AG04449 (cell line): ENCODE results near the gene JADE2.

Experiments used
- CTCF ChIA-PET: fragments of 350-600 bp; formaldehyde crosslinking; extraction: SDS; loops from one replicate; lab custom pipeline; 2021; ENCODE audit warnings: antibody characterized with exemption; lab: Yijun Ruan, JAX
- POLR2A ChIA-PET: fragments of 400-600, 350-600 bp; formaldehyde crosslinking; extraction: SDS; loops from one replicate; lab custom pipeline; 2020; ENCODE audit warnings: antibody characterized with exemption, inconsistent platforms; lab: Yijun Ruan, JAX
- DNase-seq: peaks from one replicate; pipeline ENCODE4 v3.0.0-alpha.2; 2010; ENCODE audit warnings: low read depth, low spot score
- H3K4me3 ChIP-seq: 2 replicates; pipeline ENCODE4 v1.5.1; 2011; ENCODE audit warnings: low read depth, mild to moderate bottlenecking, control low read depth, low read length
- CTCF ChIP-seq: IDR thresholded peaks from one replicate; pipeline ENCODE4 v1.5.1; 2011; ENCODE audit warnings: mild to moderate bottlenecking, moderate library complexity, low read length, control low read depth, inconsistent platforms; ENCODE audit not compliant: insufficient read depth; ENCODE audit errors: missing control alignments

Gene JADE2

GRCh38 chr5:134577022-134577795, 51.7 kb downstream of the JADE2 start:
- DNase-seq: no peak
- CTCF ChIA-PET: interaction anchor here (0.7 to 17.9 kb wide), 32 partner anchors 9 to 400 kb away, joined by 3 to 445 read pairs (median 5); partner anchors contain the start of genes CDKN2AIPNL and SKP1
- H3K4me3 ChIP-seq: no peak overlapping the region
- POLR2A ChIA-PET: no interaction called here
- TF ChIP-seq CTCF: no peak

GRCh38 chr5:134577796-134578577, 52.5 kb downstream of the JADE2 start:
- POLR2A ChIA-PET: no interaction called here
- CTCF ChIA-PET: interaction anchor here (0.6 to 17.9 kb wide), 57 partner anchors 9 to 401 kb away, joined by 3 to 445 read pairs (median 4); partner anchors contain the start of genes CDKN2AIPNL and SKP1

GRCh38 chr5:134578578-134579283, 53.3 kb downstream of the JADE2 start:
- no peak for DNase-seq
- POLR2A ChIA-PET: no interaction called here
- TF ChIP-seq CTCF: no peak
- H3K4me3 ChIP-seq: no peak overlapping the region
- CTCF ChIA-PET: interaction anchor here (0.6 to 17.9 kb wide), 52 partner anchors 10 to 402 kb away, joined by 3 to 445 read pairs (median 4); partner anchors contain the start of genes CDKN2AIPNL, SKP1 and UBE2B

More at GRCh38 chr5:134577796-134578577, 52.5 kb downstream of the JADE2 start:
- peak; percentile 89 for TF ChIP-seq CTCF
- H3K4me3 ChIP-seq: no peak overlapping the region
- DNase-seq: no peak

- ChIA-PET POLR2A (no interaction called here), CTCF (interaction anchor here (1.5 to 17.9 kb wide), 8 partner anchors 11 to 274 kb away, joined by 4 to 445 read pairs (median 10); partner anchors contain the start of genes CDKN2AIPNL and UBE2B)
- no peak for TF ChIP-seq CTCF
- no peak overlapping the region for H3K4me3 ChIP-seq
- no peak for DNase-seq
Measured at GRCh38 chr5:134579284-134579771, 53.9 kb downstream of the JADE2 start.

GRCh38 chr5:134580001-134580460, 54.6 kb downstream of the JADE2 start:
- H3K4me3 ChIP-seq: no peak overlapping the region
- ChIA-PET POLR2A (no interaction called here), CTCF (interaction anchor here (1.3 to 17.9 kb wide), 7 partner anchors 11 to 275 kb away, joined by 3 to 445 read pairs (median 5); partner anchors contain the start of genes CDKN2AIPNL and UBE2B)
- DNase-seq: no peak
- no peak for TF ChIP-seq CTCF
